DMS 273 (cell line): ENCODE results near the gene FN3K.
"Not testable (repeated sequence)": the region's sequence is repeated elsewhere in the genome, so short reads cannot be mapped to it uniquely, and the experiment has no call there.

ENCODE experiments used
- DNase-seq: peaks from one replicate; lab custom pipeline; 2025; ENCODE audit not compliant: unreplicated experiment; lab: John Stamatoyannopoulos, UW

Gene FN3K

GRCh38 chr17:82736511-82737185 lies 1.2 kb downstream of the FN3K start:
- DNase-seq, result no peak

- DNase-seq, result no peak
Measured at GRCh38 chr17:82737967-82738877, 2.8 kb downstream of the FN3K start.

- peak; percentile 38 for DNase-seq
Measured at GRCh38 chr17:82740906-82741759, 5.7 kb downstream of the FN3K start.

- no peak for DNase-seq
Measured at GRCh38 chr17:82743344-82744219, 8.2 kb downstream of the FN3K start.

- not testable (repeated sequence) for DNase-seq
Measured at GRCh38 chr17:82744736-82745135, 9.3 kb downstream of the FN3K start.

GRCh38 chr17:82745524-82745923 lies 10.1 kb downstream of the FN3K start:
- no peak for DNase-seq

GRCh38 chr17:82748756-82749155 lies 13.3 kb downstream of the FN3K start:
- DNase-seq, result no peak

- DNase-seq, result no peak
Measured at GRCh38 chr17:82750241-82750908, 15.0 kb downstream of the FN3K start.

- no peak for DNase-seq
Measured at GRCh38 chr17:82751171-82751570, 15.8 kb downstream of the FN3K start.

- DNase-seq, result peak; percentile 95
Measured at GRCh38 chr17:82751571-82752370, 16.4 kb downstream of the FN3K start, which contains the start of gene TBCD. TSS of gene TBCD (plus strand) at chr17:82752065. CDS start at chr17:82752194, 129 bp downstream.

- DNase-seq, result peak; percentile 73
Measured at GRCh38 chr17:82752371-82753200, 17.2 kb downstream of the FN3K start.

- no peak for DNase-seq
Measured at GRCh38 chr17:82753201-82753464, 17.7 kb downstream of the FN3K start.

GRCh38 chr17:82754297-82755208 lies 19.1 kb downstream of the FN3K start:
- peak; percentile 54 for DNase-seq

GRCh38 chr17:82756166-82756565 lies 20.8 kb downstream of the FN3K start:
- DNase-seq, result peak; percentile 54

GRCh38 chr17:82765371-82765770 lies 30.0 kb downstream of the FN3K start:
- DNase-seq, result no peak

- peak; percentile 62 for DNase-seq
Measured at GRCh38 chr17:82767041-82767754, 31.8 kb downstream of the FN3K start.

GRCh38 chr17:82769041-82769440 lies 33.6 kb downstream of the FN3K start:
- DNase-seq, result no peak
